ENCODE results near the gene TFPT. TPM values are rescaled to one million over a fixed set of nuclear protein-coding genes. Genes with fewer than 3 reads are reported as not detected.
"Not testable (repeated sequence)": the region's sequence is repeated elsewhere in the genome, so short reads cannot be mapped to it uniquely, and the experiment has no call there.

The TFPT gene
- polyA plus RNA-seq, 12 donors, result 10.6 to 16.6 (median 12.5) TPM; not detected in 1

DNA sequence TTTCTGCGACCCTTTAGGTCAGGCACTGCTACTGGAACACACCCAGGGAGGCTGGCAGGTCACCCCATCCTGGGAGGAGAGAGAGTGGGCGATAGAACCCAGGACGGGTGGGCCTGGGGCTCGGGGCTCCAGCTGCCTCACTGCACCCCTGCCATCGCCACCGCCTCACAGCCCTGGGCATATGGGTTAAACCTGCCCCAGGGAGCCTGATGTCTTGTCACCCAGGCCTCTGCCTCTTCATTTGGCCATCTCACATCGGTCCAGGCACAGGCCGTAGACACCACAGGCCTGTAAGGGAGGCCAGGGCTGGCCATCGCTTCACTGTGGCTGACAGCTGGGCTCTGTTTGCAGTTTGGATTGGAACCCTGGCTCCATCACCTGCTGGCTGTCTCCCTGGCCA lies 10.3 kb upstream of the TFPT start:
- no peak for DNase-seq

DNA sequence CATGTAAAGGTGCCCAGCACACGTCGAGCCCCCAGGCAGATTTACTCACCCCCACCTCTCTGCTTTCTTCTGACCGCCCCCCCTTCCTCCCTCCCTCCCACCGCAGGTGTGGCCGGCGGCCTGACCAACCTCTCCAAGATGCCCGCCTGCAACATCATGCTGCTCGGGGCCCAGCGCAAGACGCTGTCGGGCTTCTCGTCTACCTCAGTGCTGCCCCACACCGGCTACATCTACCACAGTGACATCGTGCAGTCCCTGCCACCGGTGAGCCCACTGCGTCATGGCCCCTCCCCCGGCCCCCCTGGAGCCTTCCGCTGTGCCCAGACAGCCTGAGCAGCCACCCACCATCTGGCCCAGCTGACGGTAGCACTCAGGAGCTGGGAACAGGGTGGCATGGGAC lies 8.9 kb upstream of the TFPT start:
- DNase-seq, result no peak

DNA sequence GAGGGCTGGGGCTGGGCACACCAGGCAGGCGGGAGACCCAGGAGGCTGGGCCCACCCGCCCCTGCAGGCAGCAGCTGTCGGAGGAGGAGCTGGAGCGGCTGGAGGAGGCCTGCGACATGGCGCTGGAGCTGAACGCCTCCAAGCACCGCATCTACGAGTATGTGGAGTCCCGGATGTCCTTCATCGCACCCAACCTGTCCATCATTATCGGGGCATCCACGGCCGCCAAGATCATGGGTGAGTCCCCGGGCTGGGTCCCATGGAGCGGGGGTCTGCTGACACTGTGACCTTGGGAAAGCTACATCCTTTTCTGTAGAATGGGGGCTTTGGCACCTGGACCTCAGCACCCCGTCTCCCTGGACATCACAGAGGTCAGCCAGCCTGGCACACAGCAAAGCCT lies 8.2 kb upstream of the TFPT start:
- no peak for DNase-seq

DNA sequence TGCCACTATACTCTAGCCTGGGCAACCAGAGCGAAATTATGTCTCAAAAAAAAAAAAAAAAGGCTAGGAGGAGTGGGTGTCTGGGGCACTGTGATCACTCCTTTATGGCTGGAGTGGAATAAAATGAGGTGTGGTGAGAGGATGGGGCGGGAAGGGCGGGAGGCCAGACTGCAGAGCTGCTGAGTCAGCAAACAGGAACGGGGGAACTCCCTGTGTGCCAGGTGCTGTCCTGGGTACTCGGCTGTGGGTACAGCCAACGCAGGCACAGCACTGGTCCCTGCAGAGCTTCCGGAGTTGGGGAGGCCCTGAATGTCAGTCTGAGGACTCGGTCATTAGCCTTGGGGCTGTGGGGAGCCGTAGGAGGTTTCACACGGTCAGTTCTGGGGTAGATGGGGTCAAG lies 5.8 kb upstream of the TFPT start:
- DNase-seq, result no peak

DNA sequence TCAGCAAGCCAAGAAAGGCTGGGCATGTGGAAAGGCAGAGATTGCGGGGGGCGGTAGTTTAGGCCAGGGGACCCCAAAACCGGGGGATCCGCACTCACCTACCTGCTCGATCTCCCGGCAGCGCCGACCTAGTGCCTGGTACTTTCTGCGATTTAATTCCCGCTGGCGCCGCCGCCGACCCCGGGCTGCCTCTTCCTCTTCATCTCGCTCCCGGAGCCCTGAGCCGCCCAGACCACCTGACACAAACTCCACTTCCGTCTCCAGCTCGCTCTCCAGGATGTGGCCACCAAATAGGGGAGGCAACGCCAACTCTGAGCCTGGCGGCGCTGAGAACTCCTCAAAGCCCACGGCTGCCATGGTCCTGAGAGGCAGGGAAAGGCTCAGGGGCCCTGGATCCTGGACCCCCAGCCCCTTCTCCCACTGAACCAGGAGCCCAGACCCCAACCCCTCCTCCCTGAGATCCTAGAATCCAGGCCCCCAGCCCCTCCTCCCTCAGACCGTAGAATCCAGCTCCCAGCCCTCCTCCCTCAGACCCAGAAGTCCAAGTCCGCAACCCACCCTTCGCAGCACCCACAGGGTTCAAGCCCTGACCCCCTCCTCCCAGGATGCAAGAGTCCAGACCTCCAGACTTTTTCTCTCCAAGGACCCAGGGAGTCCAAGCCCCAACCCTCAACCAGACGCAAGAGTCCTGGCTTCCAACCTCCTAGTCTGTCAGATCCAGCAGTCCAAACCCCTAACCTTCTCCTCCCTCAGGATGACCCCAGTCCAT lies 933 bp downstream of the TFPT start:
- no peak for DNase-seq

DNA sequence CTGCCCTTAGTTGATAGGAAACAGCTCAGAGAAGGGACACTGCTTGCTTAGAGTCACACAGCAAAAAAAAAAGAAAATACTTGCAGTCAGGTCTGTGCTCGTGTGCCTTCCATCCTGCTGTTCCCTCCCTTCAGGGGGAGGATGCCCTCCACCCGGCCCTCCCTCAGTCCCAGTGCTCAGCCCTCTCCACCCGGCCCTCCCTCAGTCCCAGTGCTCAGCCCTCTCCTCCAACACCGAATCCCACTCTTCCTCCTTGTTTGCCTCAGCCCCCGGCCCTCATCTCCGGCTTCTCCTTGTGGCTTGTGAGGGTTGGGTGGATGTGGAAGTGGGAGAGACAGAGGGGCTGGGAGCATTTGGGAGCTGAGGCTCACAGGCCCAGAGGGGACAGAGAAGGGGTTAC lies 5.8 kb downstream of the TFPT start:
- no peak for DNase-seq

DNA sequence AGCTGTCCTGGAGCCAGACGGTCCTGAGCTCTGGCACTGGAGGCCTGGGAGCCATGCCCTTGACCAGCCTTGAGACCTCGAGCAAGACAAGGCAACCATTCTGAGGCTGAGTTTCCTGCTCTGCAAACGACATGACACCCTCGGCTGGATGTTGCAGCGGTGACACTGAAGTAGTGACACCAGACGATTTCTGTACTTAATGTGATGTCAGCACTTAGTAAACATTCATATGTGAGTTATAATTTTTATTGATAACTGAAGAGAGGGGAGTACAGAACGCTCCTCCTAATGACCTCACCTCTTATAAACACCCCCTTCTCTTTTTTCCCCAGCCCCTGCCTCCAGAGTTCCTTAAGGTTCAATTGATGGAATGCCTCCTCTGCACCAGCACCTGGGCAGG lies 7.0 kb downstream of the TFPT start:
- DNase-seq, result no peak

DNA sequence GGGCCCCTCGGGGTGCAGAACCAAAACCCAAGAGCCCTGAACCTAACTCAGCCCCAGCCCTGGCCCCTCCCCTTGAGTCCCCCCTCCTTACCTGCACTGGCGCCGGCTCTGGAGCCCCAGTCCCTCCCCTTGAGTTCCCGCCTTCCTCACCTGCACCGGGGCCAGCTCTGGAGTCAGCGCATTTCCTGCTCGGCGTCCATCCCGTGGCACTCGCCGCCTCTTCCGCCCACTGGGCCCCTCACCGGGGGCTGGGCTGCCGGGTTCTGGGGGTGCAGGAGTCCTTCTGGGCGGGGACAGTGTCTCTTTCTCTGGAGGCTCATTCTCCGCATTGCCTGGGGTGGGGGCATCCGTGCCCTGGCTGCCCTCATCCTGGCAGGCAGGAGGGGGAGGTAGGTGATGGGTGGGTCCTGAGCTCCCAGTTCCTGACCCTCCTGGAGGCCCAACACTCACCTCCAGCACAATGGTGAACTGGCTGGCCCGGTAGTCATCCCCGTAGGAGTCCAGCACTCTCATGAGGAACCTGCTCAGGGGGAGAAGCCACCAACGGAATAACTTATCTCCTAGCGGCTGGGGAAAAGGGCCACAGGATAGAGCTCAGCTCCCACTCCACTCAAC lies 7.5 kb downstream of the TFPT start:
- DNase-seq, result no peak

DNA sequence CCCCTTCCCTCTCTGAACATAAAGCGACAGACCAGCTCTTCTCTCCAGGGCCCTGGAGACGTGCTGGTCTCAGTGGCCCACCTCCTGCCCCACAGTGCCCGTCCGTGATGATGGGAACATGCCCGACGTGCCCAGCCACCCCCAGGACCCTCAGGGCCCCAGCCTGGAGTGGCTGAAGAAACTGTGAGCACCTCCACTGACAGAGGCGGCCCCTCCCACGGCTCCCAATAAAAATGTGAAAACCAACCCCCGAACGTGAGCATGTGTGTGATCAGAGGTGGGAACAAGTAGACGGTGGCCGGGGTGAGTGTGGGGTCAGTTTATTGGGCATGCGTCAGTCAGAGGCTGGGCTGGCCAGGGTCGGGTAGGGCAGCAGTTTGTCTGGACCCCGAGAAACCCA lies 8.7 kb downstream of the TFPT start:
- DNase-seq, result no peak

DNA sequence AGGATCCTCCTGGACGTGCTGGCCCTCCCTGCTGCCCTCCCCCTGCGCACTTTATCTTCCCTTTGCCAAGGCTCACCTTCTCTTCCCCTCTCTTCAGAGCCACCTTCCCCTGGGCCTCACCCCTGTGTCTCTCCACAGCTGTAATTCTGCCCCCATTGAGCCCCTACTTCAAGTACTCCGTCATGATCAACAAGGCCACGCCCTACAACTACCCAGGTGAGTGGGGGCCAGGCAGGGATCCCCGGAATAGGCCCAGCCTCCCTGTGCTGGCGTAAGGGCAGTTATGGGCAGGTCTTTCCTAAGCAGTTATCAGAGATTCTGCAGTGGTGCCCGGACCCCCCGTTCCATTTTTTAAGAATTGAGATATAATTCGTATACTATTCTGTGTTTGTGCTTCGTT lies 9.7 kb downstream of the TFPT start:
- DNase-seq, result no peak

DNA sequence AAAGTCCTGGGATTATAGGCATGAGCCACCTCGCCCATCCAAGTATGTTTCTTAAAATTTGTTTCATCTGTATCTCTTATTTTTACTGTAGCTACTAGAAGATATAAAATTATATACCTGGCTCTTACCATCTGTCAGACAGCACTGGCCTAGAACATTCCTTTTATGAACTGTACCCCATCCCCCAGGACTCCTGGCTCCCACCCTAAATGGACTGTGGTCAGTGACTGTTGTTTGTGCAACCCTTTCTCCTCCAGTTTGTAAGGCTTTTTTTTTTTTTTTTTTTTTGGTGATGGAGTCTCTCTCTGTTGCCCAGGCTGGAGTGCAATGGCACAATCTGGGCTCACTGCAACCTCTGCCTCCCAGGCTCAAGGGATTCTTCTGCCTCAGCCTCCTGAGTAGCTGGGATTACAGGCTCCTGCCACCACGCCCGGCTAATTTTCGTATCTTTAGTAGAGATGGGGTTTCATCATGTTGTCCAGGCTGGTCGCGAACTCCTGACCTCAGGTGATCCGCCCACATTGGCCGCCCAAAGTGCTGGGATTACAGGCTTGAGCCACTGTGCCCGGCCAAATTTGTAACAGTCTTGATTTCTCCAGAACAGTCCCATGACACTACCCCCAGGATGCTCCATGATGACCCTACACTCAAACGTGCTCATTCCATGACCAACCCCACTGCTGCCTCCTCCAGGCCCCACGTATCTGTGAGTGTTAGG lies 10.3 kb downstream of the TFPT start:
- no peak for DNase-seq

DNA sequence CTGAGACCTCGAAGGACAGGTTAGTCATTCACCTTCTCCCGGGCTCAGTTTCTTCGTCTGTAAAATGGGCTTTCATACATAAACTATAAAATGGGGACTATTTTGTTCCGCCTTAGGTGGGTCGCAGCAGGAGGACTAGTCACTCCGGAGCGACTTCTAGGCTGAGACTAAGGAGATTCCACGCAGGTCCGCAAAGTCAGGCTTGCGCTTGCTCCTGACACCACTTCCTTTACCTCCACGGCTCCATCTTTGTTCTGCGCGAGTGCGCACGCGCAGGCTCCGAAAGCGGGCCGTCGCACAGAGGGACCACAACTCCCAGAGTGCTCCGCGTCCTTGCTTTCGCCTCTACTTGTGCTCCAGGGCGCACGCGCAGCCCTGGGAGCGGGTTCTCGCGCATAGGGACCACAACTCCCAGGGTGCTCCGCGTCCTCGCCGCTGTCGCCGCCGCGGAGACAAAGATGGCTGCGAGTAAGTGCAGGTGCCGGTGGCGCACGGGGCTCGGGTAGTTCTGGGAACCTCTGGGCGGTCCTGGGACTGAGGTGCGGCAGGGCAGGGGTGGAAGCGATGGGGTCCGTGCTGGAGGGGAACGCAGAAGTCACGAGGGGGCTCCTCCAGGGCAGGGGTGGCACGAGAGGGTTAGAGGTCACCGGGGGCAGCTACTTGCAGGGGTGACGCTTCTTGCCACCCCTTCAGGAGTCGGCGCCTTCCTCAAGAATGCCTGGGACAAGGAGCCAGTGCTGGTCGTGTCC lies 12.9 kb downstream of the TFPT start, which contains the start of gene NDUFA3:
NDUFA3 (plus strand) TSS at position 435 of the 749 bp plus-strand sequence; CDS start at position 459, 24 bp downstream.
- peak; percentile 100 for DNase-seq

DNA sequence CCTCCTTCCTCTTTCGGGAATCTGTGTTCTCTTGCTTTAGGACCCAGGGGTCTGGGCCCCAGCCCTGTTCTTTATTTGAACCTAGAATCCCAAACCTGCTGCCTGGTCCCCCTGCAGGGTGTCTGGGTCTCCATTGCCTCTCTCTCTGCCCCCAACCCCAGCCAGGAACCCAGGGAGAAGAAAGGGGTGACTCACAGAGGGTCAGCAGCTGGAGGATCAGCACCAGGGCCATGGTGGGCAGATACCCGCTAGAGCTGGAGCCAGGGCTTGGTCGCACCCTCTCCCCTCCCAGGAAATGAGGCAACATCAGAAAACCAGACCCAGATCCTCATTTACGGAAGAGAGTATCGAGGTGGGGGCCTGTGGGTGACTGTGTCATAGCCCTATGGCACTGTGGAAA lies 14.9 kb downstream of the TFPT start, which contains the start of gene OSCAR:
OSCAR (minus strand) TSS at position 243 of the 400 bp plus-strand sequence; CDS start at position 232, 11 bp downstream.
- DNase-seq, result no peak

DNA sequence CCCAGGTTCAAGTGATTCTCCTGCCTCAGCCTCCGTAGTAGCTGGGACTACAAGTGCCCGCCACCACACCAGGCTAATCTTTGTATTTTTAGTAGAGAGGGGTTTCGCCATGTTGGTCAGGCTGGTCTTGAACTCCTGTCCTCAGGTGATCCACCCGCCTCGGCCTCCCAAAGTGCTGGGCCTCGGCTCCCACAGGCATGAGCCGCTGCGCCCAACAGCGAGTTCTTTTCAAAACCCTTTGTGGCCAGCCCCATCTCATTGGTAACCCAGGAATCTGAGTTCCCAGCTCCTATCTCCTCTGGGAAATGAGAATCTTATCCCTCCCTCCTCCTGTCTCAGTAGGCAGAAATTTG lies 15.6 kb downstream of the TFPT start:
- not testable (repeated sequence) for DNase-seq

DNA sequence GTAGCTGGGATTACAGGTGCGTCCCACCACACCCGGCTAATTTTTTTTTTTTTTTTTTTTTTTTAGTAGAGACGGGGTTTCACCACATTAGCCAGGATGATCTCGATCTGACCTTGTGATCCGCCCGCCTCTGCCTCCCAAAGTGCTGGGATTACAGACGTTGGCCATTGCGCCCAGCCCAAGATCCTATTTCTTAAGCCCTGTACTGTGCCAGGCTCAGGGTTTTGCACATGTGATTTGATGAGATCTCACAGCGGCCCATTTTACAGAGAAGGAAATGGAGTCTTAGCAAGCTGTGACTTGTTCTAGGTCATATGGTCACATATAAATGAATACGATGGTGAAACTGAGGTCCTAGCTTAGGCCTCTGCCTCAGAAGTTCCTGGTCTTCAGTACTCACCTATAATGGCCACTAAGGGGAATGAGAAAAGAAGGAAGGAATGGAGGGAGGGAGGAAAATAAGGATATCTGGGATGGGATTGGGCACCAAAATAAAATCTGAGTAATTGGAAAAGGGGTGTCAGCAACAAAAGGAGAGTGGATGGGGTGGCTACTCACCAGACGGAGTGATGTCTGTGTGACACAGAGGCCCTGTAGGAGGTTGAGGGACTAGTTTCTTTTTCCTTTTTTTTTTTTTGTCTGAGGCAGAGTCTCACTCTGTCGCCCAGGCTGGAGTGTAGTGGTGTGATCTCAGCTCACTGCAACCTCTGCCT lies 16.1 kb downstream of the TFPT start:
- no peak for DNase-seq

DNA sequence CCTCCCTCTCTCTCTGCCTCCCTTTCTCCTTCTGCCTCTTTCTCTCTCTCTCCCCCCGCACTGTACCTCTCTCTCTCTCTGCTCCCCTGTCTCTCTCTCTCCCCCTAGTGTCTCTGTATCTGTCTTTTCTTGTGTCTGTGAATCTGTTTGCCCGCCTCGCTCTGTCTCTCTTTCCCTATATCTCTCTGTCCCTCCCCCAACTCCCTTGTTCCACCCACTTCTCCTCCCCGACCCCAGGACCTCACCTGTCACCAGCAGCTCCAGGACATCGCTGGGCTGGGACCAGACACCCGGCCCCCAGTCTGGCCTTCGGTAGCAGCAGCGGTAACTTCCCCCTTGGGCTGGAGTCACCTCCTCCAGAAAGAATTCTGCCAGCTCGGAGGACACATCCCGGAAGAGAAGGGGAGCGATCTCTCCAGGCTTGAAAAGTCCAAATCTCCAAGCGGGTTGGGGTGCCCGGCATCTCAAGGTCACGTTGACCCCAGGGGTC lies 18.8 kb downstream of the TFPT start:
- DNase-seq, result no peak

DNA sequence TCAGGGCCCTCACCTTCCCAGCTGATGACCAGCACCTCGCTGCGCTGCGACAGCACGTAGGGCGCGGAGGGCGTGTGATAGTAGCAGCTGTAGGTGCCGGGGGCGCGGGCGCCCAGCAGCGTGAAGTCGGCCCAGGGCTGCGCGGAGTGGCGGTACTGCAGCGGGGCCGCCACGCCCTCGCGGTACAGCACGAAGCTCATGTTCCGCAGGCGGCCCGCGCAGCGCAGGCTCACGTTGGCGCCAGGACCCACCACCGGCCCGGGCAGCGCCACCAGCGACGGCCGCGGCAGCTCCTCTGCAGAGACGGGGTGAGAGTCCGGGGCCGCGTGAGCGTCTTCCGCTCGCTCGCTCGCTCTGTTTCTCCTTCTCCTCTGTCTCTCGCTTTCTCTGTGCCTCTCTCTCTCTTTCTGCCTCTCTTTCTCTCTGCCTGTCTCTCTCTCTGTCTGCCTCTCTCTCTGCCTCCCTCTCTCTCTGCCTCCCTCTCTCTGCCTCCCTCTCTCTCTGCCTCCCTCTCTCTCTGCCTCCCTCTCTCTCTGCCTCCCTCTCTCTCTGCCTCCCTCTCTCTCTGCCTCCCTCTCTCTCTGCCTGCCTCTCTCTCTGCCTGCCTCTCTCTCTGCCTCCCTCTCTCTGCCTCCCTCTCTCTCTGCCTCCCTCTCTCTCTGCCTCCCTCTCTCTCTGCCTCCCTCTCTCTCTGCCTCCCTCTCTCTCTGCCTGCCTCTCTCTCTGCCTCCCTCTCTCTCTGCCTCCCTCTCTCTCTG lies 19.4 kb downstream of the TFPT start:
- not testable (repeated sequence) for DNase-seq

DNA sequence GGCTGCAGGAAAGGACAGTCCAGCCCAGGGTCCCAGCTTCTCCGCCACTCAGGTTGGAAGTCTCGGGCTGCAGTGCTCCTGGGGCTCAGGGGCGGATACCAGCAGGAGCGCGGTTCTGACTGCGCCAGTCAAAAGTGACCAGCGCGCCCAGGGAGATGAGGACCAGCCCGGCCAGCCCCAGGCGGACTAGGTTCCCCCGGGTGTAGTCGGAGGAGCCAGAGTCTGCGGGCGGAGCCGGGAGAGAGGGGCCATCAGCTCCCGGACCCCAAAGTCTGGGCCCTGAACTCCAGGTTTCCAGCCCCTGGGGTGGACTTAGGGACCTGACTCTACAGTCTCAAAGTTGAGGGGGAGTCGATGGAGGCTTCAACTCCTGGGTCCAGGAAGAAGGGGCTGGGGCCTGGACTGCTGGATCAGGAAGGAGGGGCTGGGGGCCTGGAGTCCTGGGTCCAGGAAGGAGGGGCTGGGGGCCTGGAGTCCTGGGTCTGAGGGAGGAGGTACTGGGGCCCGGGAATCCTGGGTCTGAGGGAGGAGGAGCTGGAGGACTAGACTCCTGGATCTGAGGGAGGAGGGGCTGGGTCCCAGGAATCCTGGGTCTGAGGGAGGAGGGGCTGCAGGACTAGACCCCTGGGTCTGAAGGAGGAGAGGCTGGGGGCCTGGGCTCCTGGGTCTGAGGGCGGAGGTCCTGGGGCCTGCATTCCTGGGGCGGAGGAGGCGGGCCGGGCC lies 20.2 kb downstream of the TFPT start:
- DNase-seq, result no peak

DNA sequence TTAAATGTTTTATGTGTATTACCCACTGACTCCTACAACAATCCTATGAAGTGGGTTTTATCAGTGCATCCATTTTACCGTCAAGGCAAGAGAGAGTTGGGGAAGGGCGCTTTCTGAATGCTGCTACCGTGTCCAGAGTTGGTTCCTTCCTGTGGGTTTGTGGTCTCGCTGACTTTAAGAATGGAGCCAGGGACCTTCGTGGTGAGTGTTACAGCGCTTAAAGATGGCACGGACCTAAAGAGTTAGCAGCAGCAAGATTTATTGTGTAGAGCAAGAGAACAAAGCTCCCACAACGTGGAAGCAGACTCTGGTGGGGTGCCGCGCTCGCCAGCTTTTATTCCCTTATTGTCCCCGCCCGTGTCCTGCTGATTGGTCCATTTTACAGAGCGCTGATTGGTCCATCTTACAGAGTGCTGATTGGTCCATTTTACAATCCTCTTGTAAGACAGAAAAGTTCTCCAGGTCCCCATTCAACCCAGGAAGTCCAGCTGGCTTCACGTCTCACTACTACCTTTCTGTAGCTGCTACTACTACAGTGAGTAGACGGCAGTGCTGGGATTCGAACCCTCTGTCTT lies 20.9 kb downstream of the TFPT start:
- DNase-seq, result no peak
